HG02840 (cell line): ENCODE results near the gene DNASE1.

Experiments used
- ATAC-seq: cut with Tn5 transposase; IDR thresholded peaks from one replicate; pipeline ENCODE4 v1.9.1; 2021; ENCODE audit warnings: mild to moderate bottlenecking, moderate library complexity, moderate number of reproducible peaks; ENCODE audit not compliant: unreplicated experiment, low FRiP score

Gene DNASE1

DNA sequence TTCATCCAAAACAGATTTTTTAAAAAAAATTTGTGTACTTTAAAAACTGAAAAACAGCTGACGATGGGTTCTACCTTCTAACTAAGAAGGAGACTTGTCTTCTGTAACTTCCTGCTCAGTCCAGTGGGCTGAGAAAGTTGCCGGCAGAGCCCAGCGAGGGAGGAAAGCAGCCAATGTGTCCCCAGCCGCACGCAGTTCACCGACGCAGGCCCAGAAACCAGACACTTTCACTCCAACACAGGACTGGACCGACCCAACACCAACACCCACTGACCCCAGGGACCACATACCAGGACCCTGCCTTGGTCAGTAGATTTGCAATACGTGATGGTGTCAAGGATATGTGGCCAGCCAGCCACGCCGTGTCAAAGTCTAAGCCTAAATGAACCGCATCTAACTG is 37.3 kb downstream of the DNASE1 start:
- ATAC-seq = no peak

DNA sequence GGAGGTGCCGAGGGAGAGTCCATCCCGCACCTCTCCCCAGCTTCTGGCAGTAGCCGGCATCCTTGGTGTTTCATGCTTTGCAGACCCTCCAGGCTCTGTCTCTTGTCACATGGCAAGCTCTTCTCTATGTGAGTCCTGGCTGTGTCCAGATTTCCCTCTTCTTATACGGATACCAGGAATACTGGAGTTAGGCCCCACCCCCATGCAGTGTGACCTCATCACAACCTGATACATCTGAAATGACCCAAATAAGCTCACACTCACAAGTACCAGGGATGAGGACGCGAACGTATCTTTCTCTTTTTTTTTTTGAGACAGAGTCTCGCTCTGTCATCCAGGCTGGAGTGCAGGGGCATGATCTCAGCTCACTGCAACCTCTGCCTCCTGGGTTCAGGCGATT is 39.6 kb downstream of the DNASE1 start:
- no peak for ATAC-seq

- ATAC-seq = no peak
Observed at GRCh38 chr16:3695610-3696369, 41.3 kb downstream of the DNASE1 start.

DNA sequence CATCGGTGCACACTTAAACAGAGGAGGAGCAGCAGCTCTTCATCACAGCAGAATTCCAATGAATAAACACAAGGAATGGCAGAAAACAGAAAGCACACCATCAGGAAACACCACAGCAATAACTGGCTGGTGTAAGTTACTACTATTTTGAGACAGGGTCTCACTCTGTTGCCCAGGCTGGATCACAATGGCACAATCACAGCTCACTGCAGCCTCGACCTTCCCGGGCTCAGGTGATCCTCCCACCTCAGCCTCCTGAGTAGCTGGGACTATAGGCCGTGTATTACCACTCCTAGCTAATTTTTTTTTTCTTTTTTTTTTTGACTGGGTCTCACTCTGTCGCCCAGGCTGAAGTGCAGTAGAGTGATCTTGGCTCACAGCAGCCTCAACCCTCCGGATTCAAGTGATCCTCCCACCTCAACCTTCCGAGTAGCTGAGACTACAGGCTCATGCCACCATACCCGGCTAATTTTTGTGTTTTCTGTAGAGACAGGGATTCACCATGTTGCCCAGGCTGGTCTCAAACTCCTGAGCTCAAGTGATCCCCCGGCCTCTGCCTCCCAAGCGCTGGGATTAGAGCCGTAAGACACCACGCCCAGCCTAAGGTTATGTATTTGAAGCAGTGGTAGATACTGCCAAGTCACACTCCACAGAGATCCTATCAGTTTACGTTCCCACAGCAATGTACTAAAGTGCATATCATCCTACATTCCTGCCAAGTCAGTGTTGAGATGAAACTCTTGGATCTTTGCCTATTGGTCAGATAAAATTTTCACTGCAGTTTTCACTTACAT is 42.1 kb downstream of the DNASE1 start:
- no peak for ATAC-seq

- ATAC-seq = no peak
Observed at GRCh38 chr16:3698941-3699340, 44.5 kb downstream of the DNASE1 start.

DNA sequence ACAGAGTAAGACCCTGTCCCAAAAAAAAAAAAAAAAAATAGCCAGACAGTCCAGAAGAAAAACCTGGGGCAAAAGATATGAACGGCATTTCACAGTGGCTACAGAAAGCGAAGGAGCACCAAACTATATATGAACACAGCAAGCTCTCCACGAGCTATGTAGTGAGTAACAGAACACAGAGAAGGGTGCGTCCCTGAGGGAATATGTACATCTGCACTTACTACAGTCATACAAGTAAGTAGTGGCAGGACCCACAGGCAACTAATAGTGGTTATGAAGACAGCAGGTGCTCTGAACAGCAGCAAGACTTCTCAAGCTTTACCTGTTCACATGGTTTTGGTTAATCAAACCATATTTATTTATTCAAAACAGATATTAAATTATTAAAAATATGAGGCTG is 47.0 kb downstream of the DNASE1 start:
- ATAC-seq = no peak

- no peak for ATAC-seq
Observed at GRCh38 chr16:3702082-3702481, 47.6 kb downstream of the DNASE1 start.

DNA sequence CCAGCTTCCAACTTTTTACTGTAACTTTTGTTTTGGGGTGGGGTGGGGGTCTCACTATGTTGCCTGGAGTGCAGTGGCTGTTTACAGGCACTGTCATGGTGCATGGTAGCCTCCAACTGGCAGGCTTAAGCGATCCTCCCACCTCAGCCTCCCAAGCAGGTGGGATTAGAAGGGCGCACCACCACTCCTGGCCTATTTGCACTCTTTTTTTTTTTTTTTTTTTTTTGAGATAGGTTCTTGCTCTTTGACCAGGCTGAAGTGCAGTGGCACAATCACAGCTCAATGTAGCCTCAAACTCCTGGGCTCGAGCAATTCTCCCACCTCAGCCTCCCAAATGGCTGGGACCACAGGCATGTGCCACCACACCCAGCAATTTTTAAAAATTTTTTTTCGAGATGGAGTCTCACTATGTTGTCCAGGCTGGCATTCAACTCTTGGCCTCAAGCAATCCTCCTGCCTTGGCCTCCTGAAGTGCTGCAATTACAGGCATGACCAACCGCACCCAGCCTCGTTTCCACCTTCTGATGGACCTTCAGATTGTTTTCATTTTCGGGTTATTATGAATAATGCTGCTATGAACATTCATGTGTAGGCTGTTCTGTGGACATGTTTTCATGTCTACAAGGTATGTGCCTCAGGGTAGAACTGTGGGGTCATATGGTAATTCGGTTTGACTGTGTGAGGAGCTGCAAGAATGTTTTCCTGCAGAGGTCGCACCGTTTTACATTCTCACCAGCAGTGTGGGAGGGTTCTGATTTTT is 51.9 kb downstream of the DNASE1 start:
- no peak for ATAC-seq
